NB4 (cell line): Measurements from ENCODE around the gene CAMKK1.

Experiments used
- POLR2A ChIP-seq: IDR thresholded peaks from 2 replicates; pipeline ENCODE4 v1.6.1; 2011; ENCODE audit warnings: mild to moderate bottlenecking; ENCODE audit not compliant: insufficient read length; ENCODE audit errors: extremely low read depth
- TF ChIP-seq, protein P1 (sequence below): IDR thresholded peaks from one replicate; pipeline ENCODE4 v1.5.1; 2012; ENCODE audit warnings: low read depth, low read length

DNA sequence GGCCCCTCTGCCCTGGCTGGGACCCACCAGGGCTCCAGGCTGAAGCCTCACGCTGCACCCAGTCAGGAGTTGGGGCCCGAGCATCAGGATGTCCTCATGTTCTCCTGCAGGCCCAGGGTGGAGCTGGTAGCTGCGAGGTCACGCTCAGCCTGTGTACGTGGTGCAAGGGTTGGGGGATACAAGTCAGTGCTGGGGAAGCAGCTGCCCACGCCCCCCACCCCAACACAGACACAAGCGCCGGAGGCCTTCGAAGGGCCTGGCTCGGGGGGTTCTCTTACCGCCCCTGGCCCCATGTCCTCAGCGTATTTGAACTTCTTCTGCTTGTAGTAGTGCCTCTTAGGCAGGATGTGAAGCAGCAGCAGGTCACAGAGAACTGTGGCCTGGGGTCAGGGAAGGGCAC is 4.9 kb upstream of the CAMKK1 start:
- TF ChIP-seq, protein P1, sequence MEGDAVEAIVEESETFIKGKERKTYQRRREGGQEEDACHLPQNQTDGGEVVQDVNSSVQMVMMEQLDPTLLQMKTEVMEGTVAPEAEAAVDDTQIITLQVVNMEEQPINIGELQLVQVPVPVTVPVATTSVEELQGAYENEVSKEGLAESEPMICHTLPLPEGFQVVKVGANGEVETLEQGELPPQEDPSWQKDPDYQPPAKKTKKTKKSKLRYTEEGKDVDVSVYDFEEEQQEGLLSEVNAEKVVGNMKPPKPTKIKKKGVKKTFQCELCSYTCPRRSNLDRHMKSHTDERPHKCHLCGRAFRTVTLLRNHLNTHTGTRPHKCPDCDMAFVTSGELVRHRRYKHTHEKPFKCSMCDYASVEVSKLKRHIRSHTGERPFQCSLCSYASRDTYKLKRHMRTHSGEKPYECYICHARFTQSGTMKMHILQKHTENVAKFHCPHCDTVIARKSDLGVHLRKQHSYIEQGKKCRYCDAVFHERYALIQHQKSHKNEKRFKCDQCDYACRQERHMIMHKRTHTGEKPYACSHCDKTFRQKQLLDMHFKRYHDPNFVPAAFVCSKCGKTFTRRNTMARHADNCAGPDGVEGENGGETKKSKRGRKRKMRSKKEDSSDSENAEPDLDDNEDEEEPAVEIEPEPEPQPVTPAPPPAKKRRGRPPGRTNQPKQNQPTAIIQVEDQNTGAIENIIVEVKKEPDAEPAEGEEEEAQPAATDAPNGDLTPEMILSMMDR, result no peak
- no peak for TF ChIP-seq POLR2A
